ENCODE measurements around the gene UBFD1.
"Not testable (repeated sequence)": the region's sequence is repeated elsewhere in the genome, so short reads cannot be mapped to it uniquely, and the experiment has no call there.

Gene UBFD1

GRCh38 chr16:23567602-23568001 lies 10.1 kb downstream of the UBFD1 start:
- DNase-seq (ENCODE audit: low read depth) = no peak

- DNase-seq (ENCODE audit: low read depth) = no peak
These were observed 13.6 kb downstream of the UBFD1 start for GRCh38 chr16:23570992-23571632.

DNA sequence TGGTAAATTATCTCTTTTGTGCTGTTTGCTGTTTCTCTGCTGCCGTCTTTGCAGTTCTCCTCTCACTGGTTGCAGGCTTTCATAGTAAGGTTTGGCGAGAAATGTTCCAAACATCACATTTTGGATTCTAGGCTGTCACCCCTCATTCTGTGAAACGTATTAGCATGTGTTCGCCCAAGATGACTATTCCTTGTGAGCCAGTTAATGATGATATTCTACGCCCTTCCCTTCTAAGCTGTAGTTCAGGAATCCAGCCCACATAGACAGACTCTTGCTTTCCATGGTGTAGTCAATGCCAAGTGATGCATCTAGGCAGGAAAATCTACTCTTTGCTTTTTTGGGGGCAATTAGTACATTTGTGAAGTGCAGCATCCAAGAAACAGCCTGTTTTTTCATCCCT lies 14.4 kb downstream of the UBFD1 start:
- DNase-seq (ENCODE audit: low read depth) = no peak

GRCh38 chr16:23572394-23572793 lies 14.9 kb downstream of the UBFD1 start:
- no peak for DNase-seq (ENCODE audit: low read depth)

- DNase-seq (ENCODE audit: low read depth) = no peak
These were observed 16.3 kb downstream of the UBFD1 start for GRCh38 chr16:23573817-23574216.

DNA sequence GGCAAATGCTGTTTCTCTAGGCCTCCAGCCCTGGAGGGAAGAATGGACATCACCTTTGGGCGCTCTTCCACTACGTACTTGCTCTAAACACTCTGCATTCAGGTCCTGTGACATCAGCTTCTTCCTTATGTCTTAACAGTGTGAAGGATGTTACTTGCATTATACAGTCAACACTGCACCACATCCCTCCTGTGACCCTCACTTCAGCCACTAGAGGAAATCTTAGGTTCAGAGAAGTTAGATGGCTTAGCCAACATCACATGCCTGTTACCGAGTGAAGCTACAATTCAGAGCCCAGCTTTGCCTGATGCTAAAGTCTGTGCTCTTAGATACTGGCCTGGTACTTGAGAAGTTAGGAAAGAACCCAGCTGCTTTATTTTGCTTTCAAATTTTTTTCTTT lies 18.3 kb downstream of the UBFD1 start:
- no peak for DNase-seq (ENCODE audit: low read depth)

GRCh38 chr16:23577493-23577892 lies 20.0 kb downstream of the UBFD1 start:
- DNase-seq (ENCODE audit: low read depth) = no peak

GRCh38 chr16:23578101-23578830 lies 20.7 kb downstream of the UBFD1 start:
- DNase-seq (ENCODE audit: low read depth) = no peak

DNA sequence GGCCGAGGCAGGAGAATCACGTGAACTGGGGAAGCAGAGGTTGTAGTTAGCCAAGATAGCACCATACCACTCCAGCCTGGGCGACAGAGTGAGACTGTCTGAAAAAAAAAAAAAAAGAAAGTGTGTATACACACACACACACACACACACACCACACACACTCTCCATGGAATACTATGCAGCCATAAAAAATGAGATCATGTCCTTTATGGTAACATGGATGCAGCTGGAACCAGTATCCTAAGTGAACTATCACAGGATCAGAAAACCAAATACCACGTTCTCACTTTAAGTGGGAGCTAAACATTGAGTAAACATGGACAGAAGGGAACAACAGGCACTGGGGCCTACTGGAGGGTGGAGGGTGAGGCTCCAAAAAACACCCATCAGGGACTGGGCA lies 21.8 kb downstream of the UBFD1 start:
- DNase-seq (ENCODE audit: low read depth) = no peak

DNA sequence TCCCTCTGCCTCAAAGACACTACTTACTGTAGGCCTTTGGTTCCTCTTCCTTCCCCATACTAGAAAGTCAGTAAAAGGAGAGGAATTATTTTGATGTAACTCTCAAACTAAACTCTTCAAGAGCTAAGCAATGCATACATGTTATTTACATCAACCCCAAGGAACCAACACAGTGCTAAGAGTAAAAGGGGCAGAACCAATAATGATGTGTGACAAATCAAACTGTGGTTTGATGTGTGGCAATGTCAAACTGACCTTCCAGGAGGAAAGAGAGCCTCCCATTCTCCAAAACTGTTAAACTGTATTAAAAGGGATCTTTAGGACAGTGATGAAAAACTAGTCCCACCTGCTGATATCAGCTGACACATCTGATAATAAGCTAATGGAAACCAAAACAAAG lies 22.9 kb downstream of the UBFD1 start:
- no peak for DNase-seq (ENCODE audit: low read depth)

GRCh38 chr16:23581764-23582163 lies 24.2 kb downstream of the UBFD1 start:
- no peak for DNase-seq (ENCODE audit: low read depth)

DNA sequence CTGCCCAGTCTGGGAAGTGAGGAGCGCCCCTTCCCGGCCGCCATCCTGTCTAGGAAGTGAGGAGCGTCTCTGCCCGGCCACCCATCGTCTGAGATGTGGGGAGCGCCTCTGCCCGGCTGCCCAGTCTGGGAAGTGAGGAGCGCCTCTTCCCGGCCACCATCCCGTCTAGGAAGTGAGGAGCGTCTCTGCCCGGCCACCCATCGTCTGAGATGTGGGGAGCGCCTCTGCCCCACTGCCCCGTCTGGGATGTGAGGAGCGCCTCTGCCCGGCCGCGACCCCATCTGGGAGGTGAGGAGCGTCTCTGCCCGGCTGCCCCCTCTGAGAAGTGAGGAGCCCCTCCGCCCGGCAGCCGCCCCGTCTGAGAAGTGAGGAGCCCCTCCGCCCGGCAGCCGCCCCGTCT lies 25.7 kb downstream of the UBFD1 start:
- DNase-seq (ENCODE audit: low read depth) = not testable (repeated sequence)

- no peak for DNase-seq (ENCODE audit: low read depth)
These were observed 26.9 kb downstream of the UBFD1 start for GRCh38 chr16:23584186-23585076.

DNA sequence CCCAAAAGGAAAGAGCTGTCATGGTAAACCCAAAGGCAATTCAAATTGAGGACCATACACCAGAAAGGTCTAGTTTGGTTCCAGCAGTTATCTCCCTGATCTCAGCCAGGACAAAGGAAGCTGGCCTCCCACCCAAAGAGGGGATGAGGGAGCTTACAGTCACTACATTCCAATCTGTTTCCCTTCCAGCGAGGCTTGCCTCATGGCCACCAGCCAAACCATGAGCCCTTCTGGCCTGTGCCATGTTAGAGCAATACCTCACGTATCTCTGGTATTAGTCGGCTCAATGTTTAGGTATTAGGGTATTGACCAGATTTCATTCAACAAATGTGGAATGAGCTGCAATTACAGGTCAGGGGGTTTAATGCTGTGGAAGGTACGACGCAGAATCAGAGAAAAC lies 30.2 kb downstream of the UBFD1 start:
- peak; percentile 92 for DNase-seq (ENCODE audit: low read depth)

- no peak for DNase-seq (ENCODE audit: low read depth)
These were observed 32.7 kb downstream of the UBFD1 start for GRCh38 chr16:23590181-23590580.

DNA sequence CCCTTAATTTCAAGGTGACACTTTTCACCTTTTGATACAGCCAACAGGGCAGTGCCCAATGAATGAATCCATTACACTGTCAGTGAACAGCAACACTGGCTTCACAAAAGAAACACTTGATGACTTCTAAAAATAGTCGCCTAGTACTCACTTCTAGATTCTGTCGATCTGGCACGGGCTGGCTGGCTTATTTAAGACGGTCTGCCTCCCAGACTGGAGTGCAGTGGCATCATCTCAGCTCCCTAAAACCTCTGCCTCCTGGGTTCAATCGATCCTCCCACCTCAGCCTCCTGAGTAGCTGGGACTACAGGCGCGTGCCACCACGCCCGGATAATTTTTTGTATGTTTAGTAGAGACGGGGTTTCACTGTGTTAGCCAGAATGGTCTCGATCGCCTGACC lies 36.7 kb downstream of the UBFD1 start:
- DNase-seq (ENCODE audit: low read depth) = no peak

DNA sequence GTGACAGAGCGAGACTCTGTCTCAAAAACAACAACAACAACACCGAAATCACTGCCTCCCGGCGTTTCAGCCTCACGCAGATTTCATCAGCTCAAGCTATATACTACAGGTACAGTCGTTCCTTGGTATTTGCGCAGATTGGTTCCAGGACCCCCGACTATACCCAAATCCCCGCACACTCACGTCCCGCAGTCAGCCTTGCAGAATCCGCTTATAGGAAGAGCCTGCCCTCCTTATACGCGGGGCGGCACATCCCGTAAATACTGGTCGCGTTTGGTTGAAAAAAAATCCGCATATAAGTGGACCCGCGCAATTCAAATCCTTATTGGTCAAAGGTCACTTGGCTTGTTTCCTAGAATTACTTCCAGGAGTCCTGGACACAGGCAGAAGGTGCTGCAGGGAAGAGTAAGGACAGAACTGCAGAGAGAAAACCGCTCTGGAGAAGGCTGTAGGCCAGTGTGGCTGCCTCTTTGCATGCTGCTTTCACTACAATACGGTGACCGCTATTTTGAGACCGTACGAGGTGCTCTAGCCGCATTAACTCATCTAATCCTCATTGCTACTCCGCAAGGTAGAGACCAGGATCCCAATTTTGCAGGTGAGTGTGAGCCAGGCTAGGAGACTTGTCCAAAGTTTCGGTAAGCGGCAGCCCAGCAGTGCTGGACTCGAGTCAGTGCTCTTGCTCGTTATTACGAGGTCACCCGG lies 37.9 kb downstream of the UBFD1 start:
- no peak for DNase-seq (ENCODE audit: low read depth)

DNA sequence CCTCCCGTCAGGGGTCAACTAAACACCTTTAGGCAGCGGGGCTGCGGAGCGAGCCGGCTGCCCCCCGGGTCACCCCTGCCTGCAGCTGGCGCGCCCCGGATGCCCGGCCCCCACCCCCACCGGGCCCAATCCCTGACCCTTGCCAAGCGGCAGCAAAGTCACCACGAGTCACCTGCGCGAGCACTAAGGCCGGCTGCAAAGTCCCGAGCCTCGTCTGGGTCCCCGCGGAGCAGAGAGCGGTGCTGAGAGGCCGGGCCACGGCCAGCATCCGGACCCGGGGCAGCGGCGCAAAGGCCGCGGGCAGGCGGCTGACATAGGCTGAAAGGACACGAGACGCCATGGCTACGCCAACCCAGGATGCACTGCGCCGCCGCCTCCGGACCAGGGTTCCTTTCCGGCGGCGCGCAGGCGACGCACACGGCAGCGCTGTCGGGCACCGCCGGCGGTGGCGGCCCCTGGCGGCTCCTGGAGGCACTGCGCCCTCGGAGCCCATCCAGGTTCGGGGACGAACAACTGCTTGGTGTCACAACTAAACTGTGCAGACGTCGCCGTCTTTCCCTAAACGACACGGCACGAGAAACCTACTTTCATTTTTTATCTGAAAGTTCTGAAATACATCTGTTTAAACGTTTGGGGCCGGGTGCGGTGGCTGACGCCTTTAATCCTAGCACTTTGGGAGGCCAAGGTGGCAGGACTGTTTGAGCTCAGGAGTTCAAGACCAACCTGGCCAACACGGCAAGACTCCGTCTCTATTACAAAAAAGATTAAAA lies 38.6 kb downstream of the UBFD1 start, which contains the start of gene NDUFAB1:
TSS of gene NDUFAB1 (minus strand) at position 366 of the 770 bp plus-strand sequence. CDS start at position 340, 26 bp downstream.
- DNase-seq (ENCODE audit: low read depth) = peak; percentile 30

- DNase-seq (ENCODE audit: low read depth) = no peak
These were observed 39.7 kb downstream of the UBFD1 start for GRCh38 chr16:23597003-23597756.

DNA sequence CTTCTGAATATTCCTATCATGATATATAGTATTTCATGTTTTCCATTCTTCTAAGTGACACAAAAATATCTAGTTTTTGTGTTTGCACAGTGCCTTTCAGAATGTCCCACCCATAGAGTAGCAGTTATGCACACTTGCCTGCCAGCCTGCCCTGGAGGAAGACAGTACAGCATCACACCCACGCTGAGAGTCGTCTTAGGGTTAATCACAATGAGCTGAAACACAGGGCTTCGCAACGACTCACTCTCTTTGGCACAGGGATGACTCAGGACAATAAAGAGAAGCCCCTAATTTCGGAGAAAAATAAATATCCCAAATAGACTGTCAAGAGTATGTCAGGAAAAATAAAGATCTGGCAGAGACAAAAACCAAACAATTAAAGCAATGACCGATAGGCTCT lies 50.2 kb downstream of the UBFD1 start:
- DNase-seq (ENCODE audit: low read depth) = no peak

DNA sequence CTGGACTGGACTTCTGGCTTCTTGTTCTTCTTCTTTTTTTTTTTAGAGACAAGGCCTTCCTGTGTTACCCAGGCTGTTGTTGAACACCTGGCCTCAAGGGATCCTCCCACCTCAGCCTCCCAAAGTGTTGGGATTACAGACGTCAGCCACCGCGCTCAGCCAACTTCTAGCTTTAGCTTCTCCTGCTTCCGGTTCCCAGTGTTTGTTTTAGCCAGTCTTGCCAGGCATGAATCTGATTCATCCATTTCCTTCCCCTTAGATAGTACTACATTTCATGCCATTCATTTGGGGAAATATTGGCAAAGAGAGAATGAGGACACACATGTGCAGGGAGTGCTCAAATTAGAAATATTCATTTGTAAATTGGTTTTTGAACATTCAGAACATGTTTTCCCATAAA lies 50.7 kb downstream of the UBFD1 start:
- peak; percentile 41 for DNase-seq (ENCODE audit: low read depth)

Data from non-pigmented ciliary epithelial cell (primary cell).